WTC11 (cell line): ENCODE data around the gene SYNJ2. TPM values are rescaled to one million over a fixed set of nuclear protein-coding genes. Genes with fewer than 3 reads are reported as not detected.

Experiments used
- ATAC-seq: fragments of 200-7000 bp; cut with Tn5 transposase; 2 replicates; pipeline ENCODE4 v1.10.0; 2021; ENCODE audit warnings: mild to moderate bottlenecking, moderate library complexity
- CTCF ChIA-PET: fragments of 300-600 bp; sonication (Branson Sonifier 250); formaldehyde crosslinking; loops from one replicate; lab custom pipeline; 2021; ENCODE audit warnings: antibody characterized with exemption; lab: Charles Lee
- POLR2A ChIA-PET: fragments of 350-600 bp; sonication (Branson Sonifier 250); formaldehyde crosslinking; loops from one replicate; lab custom pipeline; 2021; ENCODE audit warnings: antibody characterized with exemption; lab: Charles Lee
- DNase-seq: peaks from one replicate; pipeline ENCODE4 v3.0.0; 2021; ENCODE audit warnings: low spot score
- H3K27ac Mint-ChIP-seq: 2 replicates; pipeline ENCODE4 v1.8.0; 2021; ENCODE audit warnings: mixed read lengths
- H3K27me3 Mint-ChIP-seq: 2 replicates; pipeline ENCODE4 v1.8.0; 2021; ENCODE audit warnings: low read depth, mild to moderate bottlenecking, moderate library complexity, mixed read lengths
- H3K36me3 Mint-ChIP-seq: 2 replicates; pipeline ENCODE4 v1.8.0; 2021; ENCODE audit warnings: mixed read lengths
- H3K4me1 Mint-ChIP-seq: 2 replicates; pipeline ENCODE4 v1.8.0; 2022; ENCODE audit warnings: mixed read lengths
- H3K4me3 Mint-ChIP-seq: 2 replicates; pipeline ENCODE4 v1.8.0; 2021; ENCODE audit warnings: mild to moderate bottlenecking, moderate library complexity, mixed read lengths
- H3K9me3 Mint-ChIP-seq: 2 replicates; pipeline ENCODE4 v1.8.0; 2021; ENCODE audit warnings: mixed read lengths
- EMX1 ChIP-seq: fragments of 250-450 bp; sonication (Bioruptor Pico); IDR thresholded peaks from 2 replicates; pipeline ENCODE4 v1.8.0; 2021; ENCODE audit warnings: mild to moderate bottlenecking
- FOXP1 ChIP-seq: sonication (generic); formaldehyde crosslinking; IDR thresholded peaks from 2 replicates; pipeline ENCODE4 v1.8.0; 2022; ENCODE audit warnings: missing genetic modification reagents, mild to moderate bottlenecking, moderate library complexity, borderline replicate concordance
- GRHL2 ChIP-seq: fragments of 250-450 bp; sonication (Bioruptor Pico); IDR thresholded peaks from 2 replicates; pipeline ENCODE4 v1.8.0; 2022; ENCODE audit warnings: mild to moderate bottlenecking, moderate library complexity; ENCODE audit not compliant: insufficient replicate concordance, severe bottlenecking
- IRF2 ChIP-seq: sonication (generic); formaldehyde crosslinking; IDR thresholded peaks from 2 replicates; pipeline ENCODE4 v1.8.0; 2022; ENCODE audit warnings: low read depth, missing genetic modification reagents, borderline replicate concordance
- KAT7 ChIP-seq: sonication (generic); formaldehyde crosslinking; IDR thresholded peaks from 2 replicates; pipeline ENCODE4 v1.8.1; 2023; ENCODE audit warnings: missing genetic modification reagents, mild to moderate bottlenecking, borderline replicate concordance
- NR1H2 ChIP-seq: sonication (generic); formaldehyde crosslinking; IDR thresholded peaks from 2 replicates; pipeline ENCODE4 v1.9.0; 2021; ENCODE audit warnings: mild to moderate bottlenecking, moderate library complexity, missing genetic modification reagents
- NR2C2 ChIP-seq: sonication (generic); formaldehyde crosslinking; IDR thresholded peaks from 2 replicates; pipeline ENCODE4 v1.8.0; 2022; ENCODE audit warnings: mild to moderate bottlenecking, missing genetic modification reagents
- PRRX2 ChIP-seq: fragments of 250-450 bp; sonication (Bioruptor Pico); IDR thresholded peaks from 2 replicates; pipeline ENCODE4 v1.8.0; 2021; ENCODE audit warnings: mild to moderate bottlenecking
- RELA ChIP-seq: sonication (generic); formaldehyde crosslinking; IDR thresholded peaks from 2 replicates; pipeline ENCODE4 v1.8.1; 2022; ENCODE audit warnings: missing genetic modification reagents, mild to moderate bottlenecking, borderline replicate concordance
- SOX15 ChIP-seq: fragments of 250-450 bp; sonication (Bioruptor Pico); IDR thresholded peaks from 2 replicates; pipeline ENCODE4 v1.9.0; 2021; ENCODE audit warnings: mild to moderate bottlenecking
- TCF7 ChIP-seq: sonication (generic); formaldehyde crosslinking; IDR thresholded peaks from 2 replicates; pipeline ENCODE4 v1.8.0; 2022; ENCODE audit warnings: mild to moderate bottlenecking, low read depth, missing genetic modification reagents, moderate library complexity
- ZBTB21 ChIP-seq: sonication (generic); formaldehyde crosslinking; IDR thresholded peaks from 2 replicates; pipeline ENCODE4 v1.8.1; 2023; ENCODE audit warnings: mild to moderate bottlenecking, missing genetic modification reagents, borderline replicate concordance
- ZNF423 ChIP-seq: fragments of 250-450 bp; sonication (Bioruptor Pico); IDR thresholded peaks from 2 replicates; pipeline ENCODE4 v2.1.2; 2022; ENCODE audit warnings: mild to moderate bottlenecking, moderate library complexity
- total RNA-seq: library from RNA; stranded (reverse); gene quantifications from 3 replicates; pipeline ENCODE4 v1.2.3, GENCODE V29; 2021
- TF ChIP-seq, protein P1 (sequence below): sonication (generic); formaldehyde crosslinking; IDR thresholded peaks from 2 replicates; pipeline ENCODE4 v1.8.1; 2023; ENCODE audit warnings: mild to moderate bottlenecking, missing genetic modification reagents, moderate library complexity
- TF ChIP-seq, protein P2 (sequence below): sonication (generic); formaldehyde crosslinking; IDR thresholded peaks from 2 replicates; pipeline ENCODE4 v1.8.1; 2023; ENCODE audit warnings: mild to moderate bottlenecking, missing genetic modification reagents
- TF ChIP-seq, protein P3 (sequence below): sonication (generic); formaldehyde crosslinking; IDR thresholded peaks from 2 replicates; pipeline ENCODE4 v1.8.0; 2022; ENCODE audit warnings: missing genetic modification reagents
- TF ChIP-seq, protein P4 (sequence below): sonication (generic); formaldehyde crosslinking; IDR thresholded peaks from 2 replicates; pipeline ENCODE4 v1.8.1; 2022; ENCODE audit warnings: mild to moderate bottlenecking, moderate library complexity, missing genetic modification reagents
- TF ChIP-seq, protein P5 (sequence below): sonication (generic); formaldehyde crosslinking; IDR thresholded peaks from 2 replicates; pipeline ENCODE4 v1.8.1; 2022; ENCODE audit warnings: mild to moderate bottlenecking, missing genetic modification reagents, moderate library complexity, borderline replicate concordance
- TF ChIP-seq, protein P6 (sequence below): fragments of 250-450 bp; sonication (Bioruptor Pico); IDR thresholded peaks from 2 replicates; pipeline ENCODE4 v1.9.0; 2021; ENCODE audit warnings: mild to moderate bottlenecking
- TF ChIP-seq, protein P7 (sequence below): sonication (generic); formaldehyde crosslinking; IDR thresholded peaks from 2 replicates; pipeline ENCODE4 v1.8.0; 2022; ENCODE audit warnings: mild to moderate bottlenecking, missing genetic modification reagents

Gene SYNJ2
- total RNA-seq, 1 experiment from 2014 or later = 15.3 TPM

DNA sequence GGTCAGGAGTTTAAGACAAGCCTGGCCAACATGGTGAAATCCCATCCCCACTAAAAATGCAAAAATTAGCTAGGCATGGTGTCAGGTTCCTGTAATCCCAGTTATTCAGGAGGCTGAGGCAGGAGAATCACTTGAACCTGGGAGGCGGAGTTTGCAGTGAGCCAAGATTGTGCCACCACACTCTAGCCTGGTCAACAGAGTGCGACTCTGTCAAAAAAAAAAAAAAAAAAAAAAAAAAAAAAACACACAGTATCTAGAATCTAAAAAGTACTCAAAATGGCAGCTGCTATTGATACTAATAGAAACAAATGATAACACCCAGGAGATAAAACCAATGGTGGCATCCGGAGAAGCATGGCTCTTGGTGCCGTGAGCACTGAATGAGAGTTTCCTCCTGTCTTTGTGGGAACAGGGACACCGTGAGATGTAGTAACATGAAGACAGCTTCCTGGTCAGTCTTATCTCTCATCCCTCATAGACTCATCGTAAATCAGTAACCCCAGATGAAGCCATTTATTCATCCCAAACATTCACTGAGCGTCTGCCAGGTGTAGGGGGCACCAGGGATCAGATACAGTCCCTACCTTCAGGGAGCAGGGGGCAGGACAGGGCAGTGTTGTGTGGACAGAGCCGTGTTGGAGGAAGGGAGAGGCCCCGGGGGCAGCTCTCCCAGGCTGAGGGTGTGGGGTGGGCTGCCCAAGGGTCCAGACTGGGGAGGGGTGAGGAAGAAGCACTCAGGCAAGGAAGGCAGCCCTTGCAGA lies 66.1 kb downstream of the SYNJ2 start:
- H3K36me3 Mint-ChIP-seq = peaks cover 4% of the 10 kb centered on the region
- H3K9me3 Mint-ChIP-seq = no peaks in the 10 kb centered on the region
- ATAC-seq = no peak
- no peak for DNase-seq
- H3K27me3 Mint-ChIP-seq = no peaks in the 10 kb centered on the region
- no peak overlapping the region for H3K4me3 Mint-ChIP-seq
- POLR2A ChIA-PET = no interaction called here
- CTCF ChIA-PET = interaction anchor here (1.7 kb wide), 1 partner anchor 21 kb away, joined by 9 read pairs; no protein-coding TSS in a partner anchor
- peak overlapping the region; percentile 63 for H3K27ac Mint-ChIP-seq
- no peak for TF ChIP-seq TCF7 (CRISPR knock-in tag)
- TF ChIP-seq, protein P1, sequence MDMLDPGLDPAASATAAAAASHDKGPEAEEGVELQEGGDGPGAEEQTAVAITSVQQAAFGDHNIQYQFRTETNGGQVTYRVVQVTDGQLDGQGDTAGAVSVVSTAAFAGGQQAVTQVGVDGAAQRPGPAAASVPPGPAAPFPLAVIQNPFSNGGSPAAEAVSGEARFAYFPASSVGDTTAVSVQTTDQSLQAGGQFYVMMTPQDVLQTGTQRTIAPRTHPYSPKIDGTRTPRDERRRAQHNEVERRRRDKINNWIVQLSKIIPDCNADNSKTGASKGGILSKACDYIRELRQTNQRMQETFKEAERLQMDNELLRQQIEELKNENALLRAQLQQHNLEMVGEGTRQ (CRISPR knock-in tag) = no peak
- TF ChIP-seq ZBTB21 (CRISPR knock-in tag) = no peak
- no peak for TF ChIP-seq KAT7
- TF ChIP-seq, protein P2, sequence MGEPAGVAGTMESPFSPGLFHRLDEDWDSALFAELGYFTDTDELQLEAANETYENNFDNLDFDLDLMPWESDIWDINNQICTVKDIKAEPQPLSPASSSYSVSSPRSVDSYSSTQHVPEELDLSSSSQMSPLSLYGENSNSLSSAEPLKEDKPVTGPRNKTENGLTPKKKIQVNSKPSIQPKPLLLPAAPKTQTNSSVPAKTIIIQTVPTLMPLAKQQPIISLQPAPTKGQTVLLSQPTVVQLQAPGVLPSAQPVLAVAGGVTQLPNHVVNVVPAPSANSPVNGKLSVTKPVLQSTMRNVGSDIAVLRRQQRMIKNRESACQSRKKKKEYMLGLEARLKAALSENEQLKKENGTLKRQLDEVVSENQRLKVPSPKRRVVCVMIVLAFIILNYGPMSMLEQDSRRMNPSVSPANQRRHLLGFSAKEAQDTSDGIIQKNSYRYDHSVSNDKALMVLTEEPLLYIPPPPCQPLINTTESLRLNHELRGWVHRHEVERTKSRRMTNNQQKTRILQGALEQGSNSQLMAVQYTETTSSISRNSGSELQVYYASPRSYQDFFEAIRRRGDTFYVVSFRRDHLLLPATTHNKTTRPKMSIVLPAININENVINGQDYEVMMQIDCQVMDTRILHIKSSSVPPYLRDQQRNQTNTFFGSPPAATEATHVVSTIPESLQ = no peak
- peaks cover 8% of the 10 kb centered on the region for H3K4me1 Mint-ChIP-seq

DNA sequence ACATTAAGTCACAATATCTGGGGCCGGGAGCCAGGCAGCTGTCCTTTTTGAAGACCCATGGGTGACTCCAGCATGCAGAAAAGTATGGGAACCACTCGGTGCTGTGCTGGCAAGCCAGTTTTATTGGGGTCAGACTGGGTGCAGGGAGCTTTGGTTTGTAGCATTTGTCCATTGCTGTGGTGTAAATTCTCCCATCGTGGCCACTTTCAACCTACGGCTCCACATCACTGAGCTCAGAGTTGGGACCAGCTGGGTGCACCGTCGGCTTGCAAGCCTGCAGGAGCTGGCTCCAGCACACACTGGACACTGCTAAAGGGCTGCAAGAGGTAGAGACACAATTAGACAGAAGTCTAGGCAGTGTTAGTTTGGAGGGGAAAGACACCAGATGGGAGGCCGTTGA lies 66.9 kb downstream of the SYNJ2 start:
- ChIA-PET CTCF (interaction anchor here (1.0 to 1.7 kb wide), 5 partner anchors 9 to 33 kb away, joined by 3 to 11 read pairs (median 4); no protein-coding TSS in a partner anchor), POLR2A (interaction anchor here (0.6 kb wide), 1 partner anchor 744 kb away, joined by 3 read pairs; no protein-coding TSS in a partner anchor)
- DNase-seq (no peak), ATAC-seq (no peak)
- peaks cover 4% of the 10 kb centered on the region for H3K36me3 Mint-ChIP-seq
- peak overlapping the region; percentile 18; the same call in 1 of the 2 replicates for H3K27ac Mint-ChIP-seq
- H3K4me3 Mint-ChIP-seq = no peak overlapping the region
- no peaks in the 10 kb centered on the region for H3K27me3 Mint-ChIP-seq
- peaks cover 8% of the 10 kb centered on the region for H3K4me1 Mint-ChIP-seq
- H3K9me3 Mint-ChIP-seq = no peaks in the 10 kb centered on the region
- TF ChIP-seq, protein P3, sequence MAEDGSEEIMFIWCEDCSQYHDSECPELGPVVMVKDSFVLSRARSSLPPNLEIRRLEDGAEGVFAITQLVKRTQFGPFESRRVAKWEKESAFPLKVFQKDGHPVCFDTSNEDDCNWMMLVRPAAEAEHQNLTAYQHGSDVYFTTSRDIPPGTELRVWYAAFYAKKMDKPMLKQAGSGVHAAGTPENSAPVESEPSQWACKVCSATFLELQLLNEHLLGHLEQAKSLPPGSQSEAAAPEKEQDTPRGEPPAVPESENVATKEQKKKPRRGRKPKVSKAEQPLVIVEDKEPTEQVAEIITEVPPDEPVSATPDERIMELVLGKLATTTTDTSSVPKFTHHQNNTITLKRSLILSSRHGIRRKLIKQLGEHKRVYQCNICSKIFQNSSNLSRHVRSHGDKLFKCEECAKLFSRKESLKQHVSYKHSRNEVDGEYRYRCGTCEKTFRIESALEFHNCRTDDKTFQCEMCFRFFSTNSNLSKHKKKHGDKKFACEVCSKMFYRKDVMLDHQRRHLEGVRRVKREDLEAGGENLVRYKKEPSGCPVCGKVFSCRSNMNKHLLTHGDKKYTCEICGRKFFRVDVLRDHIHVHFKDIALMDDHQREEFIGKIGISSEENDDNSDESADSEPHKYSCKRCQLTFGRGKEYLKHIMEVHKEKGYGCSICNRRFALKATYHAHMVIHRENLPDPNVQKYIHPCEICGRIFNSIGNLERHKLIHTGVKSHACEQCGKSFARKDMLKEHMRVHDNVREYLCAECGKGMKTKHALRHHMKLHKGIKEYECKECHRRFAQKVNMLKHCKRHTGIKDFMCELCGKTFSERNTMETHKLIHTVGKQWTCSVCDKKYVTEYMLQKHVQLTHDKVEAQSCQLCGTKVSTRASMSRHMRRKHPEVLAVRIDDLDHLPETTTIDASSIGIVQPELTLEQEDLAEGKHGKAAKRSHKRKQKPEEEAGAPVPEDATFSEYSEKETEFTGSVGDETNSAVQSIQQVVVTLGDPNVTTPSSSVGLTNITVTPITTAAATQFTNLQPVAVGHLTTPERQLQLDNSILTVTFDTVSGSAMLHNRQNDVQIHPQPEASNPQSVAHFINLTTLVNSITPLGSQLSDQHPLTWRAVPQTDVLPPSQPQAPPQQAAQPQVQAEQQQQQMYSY (CRISPR knock-in tag) = no peak
- TF ChIP-seq, protein P4, sequence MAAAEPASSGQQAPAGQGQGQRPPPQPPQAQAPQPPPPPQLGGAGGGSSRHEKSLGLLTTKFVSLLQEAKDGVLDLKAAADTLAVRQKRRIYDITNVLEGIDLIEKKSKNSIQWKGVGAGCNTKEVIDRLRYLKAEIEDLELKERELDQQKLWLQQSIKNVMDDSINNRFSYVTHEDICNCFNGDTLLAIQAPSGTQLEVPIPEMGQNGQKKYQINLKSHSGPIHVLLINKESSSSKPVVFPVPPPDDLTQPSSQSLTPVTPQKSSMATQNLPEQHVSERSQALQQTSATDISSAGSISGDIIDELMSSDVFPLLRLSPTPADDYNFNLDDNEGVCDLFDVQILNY (CRISPR knock-in tag) = no peak
- TF ChIP-seq EMX1 (no peak), NR1H2 (no peak), SOX15 (CRISPR knock-in tag) (no peak), RELA (CRISPR knock-in tag) (no peak), ZNF423 (CRISPR knock-in tag) (no peak), NR2C2 (no peak), IRF2 (CRISPR knock-in tag) (no peak), PRRX2 (CRISPR knock-in tag) (no peak), GRHL2 (CRISPR knock-in tag) (no peak), FOXP1 (CRISPR knock-in tag) (no peak)
- TF ChIP-seq, protein P5, sequence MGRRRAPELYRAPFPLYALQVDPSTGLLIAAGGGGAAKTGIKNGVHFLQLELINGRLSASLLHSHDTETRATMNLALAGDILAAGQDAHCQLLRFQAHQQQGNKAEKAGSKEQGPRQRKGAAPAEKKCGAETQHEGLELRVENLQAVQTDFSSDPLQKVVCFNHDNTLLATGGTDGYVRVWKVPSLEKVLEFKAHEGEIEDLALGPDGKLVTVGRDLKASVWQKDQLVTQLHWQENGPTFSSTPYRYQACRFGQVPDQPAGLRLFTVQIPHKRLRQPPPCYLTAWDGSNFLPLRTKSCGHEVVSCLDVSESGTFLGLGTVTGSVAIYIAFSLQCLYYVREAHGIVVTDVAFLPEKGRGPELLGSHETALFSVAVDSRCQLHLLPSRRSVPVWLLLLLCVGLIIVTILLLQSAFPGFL (CRISPR knock-in tag) = no peak
- TF ChIP-seq, protein P1 (CRISPR knock-in tag) = no peak
- TF ChIP-seq, protein P6, sequence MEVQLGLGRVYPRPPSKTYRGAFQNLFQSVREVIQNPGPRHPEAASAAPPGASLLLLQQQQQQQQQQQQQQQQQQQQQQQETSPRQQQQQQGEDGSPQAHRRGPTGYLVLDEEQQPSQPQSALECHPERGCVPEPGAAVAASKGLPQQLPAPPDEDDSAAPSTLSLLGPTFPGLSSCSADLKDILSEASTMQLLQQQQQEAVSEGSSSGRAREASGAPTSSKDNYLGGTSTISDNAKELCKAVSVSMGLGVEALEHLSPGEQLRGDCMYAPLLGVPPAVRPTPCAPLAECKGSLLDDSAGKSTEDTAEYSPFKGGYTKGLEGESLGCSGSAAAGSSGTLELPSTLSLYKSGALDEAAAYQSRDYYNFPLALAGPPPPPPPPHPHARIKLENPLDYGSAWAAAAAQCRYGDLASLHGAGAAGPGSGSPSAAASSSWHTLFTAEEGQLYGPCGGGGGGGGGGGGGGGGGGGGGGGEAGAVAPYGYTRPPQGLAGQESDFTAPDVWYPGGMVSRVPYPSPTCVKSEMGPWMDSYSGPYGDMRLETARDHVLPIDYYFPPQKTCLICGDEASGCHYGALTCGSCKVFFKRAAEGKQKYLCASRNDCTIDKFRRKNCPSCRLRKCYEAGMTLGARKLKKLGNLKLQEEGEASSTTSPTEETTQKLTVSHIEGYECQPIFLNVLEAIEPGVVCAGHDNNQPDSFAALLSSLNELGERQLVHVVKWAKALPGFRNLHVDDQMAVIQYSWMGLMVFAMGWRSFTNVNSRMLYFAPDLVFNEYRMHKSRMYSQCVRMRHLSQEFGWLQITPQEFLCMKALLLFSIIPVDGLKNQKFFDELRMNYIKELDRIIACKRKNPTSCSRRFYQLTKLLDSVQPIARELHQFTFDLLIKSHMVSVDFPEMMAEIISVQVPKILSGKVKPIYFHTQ = no peak
- TF ChIP-seq, protein P7, sequence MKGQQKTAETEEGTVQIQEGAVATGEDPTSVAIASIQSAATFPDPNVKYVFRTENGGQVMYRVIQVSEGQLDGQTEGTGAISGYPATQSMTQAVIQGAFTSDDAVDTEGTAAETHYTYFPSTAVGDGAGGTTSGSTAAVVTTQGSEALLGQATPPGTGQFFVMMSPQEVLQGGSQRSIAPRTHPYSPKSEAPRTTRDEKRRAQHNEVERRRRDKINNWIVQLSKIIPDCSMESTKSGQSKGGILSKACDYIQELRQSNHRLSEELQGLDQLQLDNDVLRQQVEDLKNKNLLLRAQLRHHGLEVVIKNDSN = no peak
